ENCODE results near the gene DMKN.
"Not testable (repeated sequence)": the region's sequence is repeated elsewhere in the genome, so short reads cannot be mapped to it uniquely, and the experiment has no call there.

Gene DMKN

DNA sequence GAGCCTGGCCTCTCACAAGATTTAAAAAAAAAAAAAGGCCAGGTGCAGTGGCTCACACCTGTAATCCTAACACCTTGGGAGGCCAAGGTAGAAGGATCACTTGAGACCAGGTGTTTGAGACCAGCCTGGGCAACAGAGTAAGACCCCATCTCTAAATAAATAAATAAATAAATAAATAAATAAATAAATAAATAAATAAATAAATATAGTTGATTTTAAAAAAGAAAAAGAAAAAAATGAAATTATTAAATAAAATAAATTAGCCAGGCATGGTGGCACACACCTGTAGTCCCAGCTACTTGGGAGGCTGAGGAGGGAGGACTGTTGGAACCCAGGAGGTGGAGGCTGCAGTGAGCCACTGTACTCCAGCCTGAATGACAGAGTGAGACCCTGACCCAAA, 51.7 kb downstream of the DMKN start:
- H3K4ac ChIP-seq (ENCODE audit: low read depth, low read length); H3K27me3 ChIP-seq (ENCODE audit: insufficient read depth, low read length, poor library complexity); H3K56ac ChIP-seq (ENCODE audit: low read length); H4K5ac ChIP-seq (ENCODE audit: low read length); H3K4me3 ChIP-seq (ENCODE audit: low read length); H3K27ac ChIP-seq (ENCODE audit: low read depth, low read length); H3K9ac ChIP-seq (ENCODE audit: low read length); H2BK15ac ChIP-seq (replicated peaks; ENCODE audit: low read depth); H2BK5ac ChIP-seq (ENCODE audit: low read length); H3K79me2 ChIP-seq (ENCODE audit: control insufficient read depth, insufficient read depth, low read length); H2AK5ac ChIP-seq (ENCODE audit: low read length); H3K18ac ChIP-seq (ENCODE audit: low read length); H3K23ac ChIP-seq (ENCODE audit: low read length); H3K79me1 ChIP-seq (ENCODE audit: low read length); H4K8ac ChIP-seq (ENCODE audit: low read depth, low read length); H2BK120ac ChIP-seq (ENCODE audit: low read depth, low read length); H3K36me3 ChIP-seq (ENCODE audit: control insufficient read depth, insufficient read depth, low read length); H3K4me1 ChIP-seq (ENCODE audit: control insufficient read depth, low read depth, low read length); DNase-seq; H3K4me2 ChIP-seq (ENCODE audit: low read length): not testable (repeated sequence)

DNA sequence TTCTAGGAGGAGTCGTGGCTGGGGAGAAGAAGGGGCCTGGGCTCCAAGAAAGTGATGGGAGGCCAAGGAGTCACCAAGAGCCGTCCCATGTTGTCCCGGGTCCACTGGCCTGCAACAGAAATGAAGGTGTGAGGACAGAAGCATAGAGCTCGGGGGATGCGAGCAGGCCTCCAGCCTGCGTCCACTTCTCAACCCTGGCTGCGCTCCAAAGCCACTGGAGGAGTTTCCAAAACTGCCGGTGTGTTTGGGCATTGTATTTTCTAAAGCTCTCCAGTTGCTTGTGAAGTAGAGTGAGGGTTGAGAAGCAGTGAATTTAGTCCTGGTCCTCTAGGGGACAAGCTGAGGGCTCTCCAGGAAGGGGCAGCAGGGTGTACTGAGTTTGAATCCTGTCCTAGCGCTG, 52.4 kb downstream of the DMKN start:
- H4K5ac ChIP-seq (ENCODE audit: low read length): no peak overlapping the region
- DNase-seq: no peak
- no peak overlapping the region for H3K18ac ChIP-seq (ENCODE audit: low read length)
- no peak overlapping the region for H2BK120ac ChIP-seq (ENCODE audit: low read depth, low read length)
- H3K79me1 ChIP-seq (ENCODE audit: low read length): no peaks in the 10 kb centered on the region
- no peak overlapping the region for H3K4me3 ChIP-seq (ENCODE audit: low read length)
- no peak overlapping the region for H4K8ac ChIP-seq (ENCODE audit: low read depth, low read length)
- no peak overlapping the region for H2AK5ac ChIP-seq (ENCODE audit: low read length)
- H2BK15ac ChIP-seq (replicated peaks; ENCODE audit: low read depth): no peak overlapping the region
- no peaks in the 10 kb centered on the region for H3K27me3 ChIP-seq (ENCODE audit: insufficient read depth, low read length, poor library complexity)
- no peaks in the 10 kb centered on the region for H3K4me1 ChIP-seq (ENCODE audit: control insufficient read depth, low read depth, low read length)
- H2BK5ac ChIP-seq (ENCODE audit: low read length): no peak overlapping the region
- no peak overlapping the region for H3K4ac ChIP-seq (ENCODE audit: low read depth, low read length)
- no peaks in the 10 kb centered on the region for H3K79me2 ChIP-seq (ENCODE audit: control insufficient read depth, insufficient read depth, low read length)
- no peak overlapping the region for H3K56ac ChIP-seq (ENCODE audit: low read length)
- no CpG with 5 or more reads among the region's 9 CpGs for WGBS (ENCODE audit: extremely low coverage, insufficient coverage, low lambda C conversion rate)
- no peak overlapping the region for H3K4me2 ChIP-seq (ENCODE audit: low read length)
- no peak overlapping the region for H3K23ac ChIP-seq (ENCODE audit: low read length)
- H3K36me3 ChIP-seq (ENCODE audit: control insufficient read depth, insufficient read depth, low read length): no peaks in the 10 kb centered on the region
- no peak overlapping the region for H3K9ac ChIP-seq (ENCODE audit: low read length)
- no peak overlapping the region for H3K27ac ChIP-seq (ENCODE audit: low read depth, low read length)

DNA sequence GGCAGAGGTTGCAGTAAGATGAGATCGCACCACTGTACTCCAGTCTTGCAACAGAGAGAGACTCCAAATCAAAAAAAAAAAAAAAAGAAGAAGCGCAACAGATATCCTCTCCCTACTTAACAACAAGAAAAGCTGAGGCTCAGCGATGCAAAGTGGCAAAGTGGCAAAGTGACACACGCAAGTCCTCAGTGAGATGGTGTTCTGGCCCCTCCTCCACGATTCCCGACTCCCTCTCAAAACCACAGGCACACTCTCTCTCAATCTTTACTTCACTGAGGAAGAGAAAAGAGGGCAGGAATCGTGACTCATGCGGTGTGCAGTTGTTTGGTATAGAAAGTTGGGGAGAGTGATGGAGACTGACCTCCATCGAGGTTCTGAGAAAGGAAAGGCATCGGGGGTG, 52.8 kb downstream of the DMKN start:
- no peaks in the 10 kb centered on the region for H3K27me3 ChIP-seq (ENCODE audit: insufficient read depth, low read length, poor library complexity)
- H3K4me3 ChIP-seq (ENCODE audit: low read length): no peak overlapping the region
- H2BK15ac ChIP-seq (replicated peaks; ENCODE audit: low read depth): no peak overlapping the region
- H3K27ac ChIP-seq (ENCODE audit: low read depth, low read length): no peak overlapping the region
- H3K4me2 ChIP-seq (ENCODE audit: low read length): no peak overlapping the region
- H4K5ac ChIP-seq (ENCODE audit: low read length): no peak overlapping the region
- H3K79me2 ChIP-seq (ENCODE audit: control insufficient read depth, insufficient read depth, low read length): no peaks in the 10 kb centered on the region
- H2AK5ac ChIP-seq (ENCODE audit: low read length): no peak overlapping the region
- no peak for DNase-seq
- H2BK120ac ChIP-seq (ENCODE audit: low read depth, low read length): no peak overlapping the region
- H3K4me1 ChIP-seq (ENCODE audit: control insufficient read depth, low read depth, low read length): no peaks in the 10 kb centered on the region
- no peaks in the 10 kb centered on the region for H3K79me1 ChIP-seq (ENCODE audit: low read length)
- H2BK5ac ChIP-seq (ENCODE audit: low read length): no peak overlapping the region
- H4K8ac ChIP-seq (ENCODE audit: low read depth, low read length): no peak overlapping the region
- no peak overlapping the region for H3K56ac ChIP-seq (ENCODE audit: low read length)
- H3K23ac ChIP-seq (ENCODE audit: low read length): no peak overlapping the region
- H3K18ac ChIP-seq (ENCODE audit: low read length): no peak overlapping the region
- H3K4ac ChIP-seq (ENCODE audit: low read depth, low read length): no peak overlapping the region
- no peak overlapping the region for H3K9ac ChIP-seq (ENCODE audit: low read length)
- H3K36me3 ChIP-seq (ENCODE audit: control insufficient read depth, insufficient read depth, low read length): no peaks in the 10 kb centered on the region
- no CpG with 5 or more reads among the region's 10 CpGs for WGBS (ENCODE audit: extremely low coverage, insufficient coverage, low lambda C conversion rate)

DNA sequence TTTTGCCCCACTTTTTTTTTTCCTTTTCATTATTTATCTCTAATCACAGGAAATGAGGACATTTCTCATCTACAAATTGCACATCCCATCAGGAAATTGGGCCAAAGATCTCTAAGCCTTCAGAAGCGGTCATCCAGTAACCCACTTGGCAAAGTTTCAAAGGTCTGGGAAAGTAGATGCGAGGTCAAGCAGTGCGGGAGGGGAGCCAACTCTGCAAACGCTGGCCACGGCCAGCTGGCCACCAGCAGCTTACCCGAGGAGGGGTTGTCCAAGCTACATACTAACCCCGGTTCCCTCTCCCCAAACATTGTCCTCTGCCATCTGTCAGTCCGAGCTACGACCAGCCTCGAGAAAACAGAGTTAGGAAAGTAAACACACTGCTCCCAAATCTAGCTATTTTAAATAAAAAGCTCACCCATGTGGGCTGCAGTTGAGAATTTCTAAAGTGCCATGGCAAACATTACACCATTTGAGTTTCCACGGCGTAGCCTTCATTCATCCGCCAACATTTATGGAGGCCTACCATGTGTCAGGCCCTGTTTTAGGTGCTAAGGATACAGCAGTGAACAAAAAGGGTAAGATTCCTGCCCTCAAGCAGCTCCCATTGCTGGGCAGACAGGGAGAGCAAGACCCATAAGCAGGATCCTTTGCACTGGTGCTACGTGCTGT, 53.9 kb downstream of the DMKN start:
- Histone ChIP-seq H3K4me2 (ENCODE audit: low read length) (no peak overlapping the region), H3K79me2 (ENCODE audit: control insufficient read depth, insufficient read depth, low read length) (no peaks in the 10 kb centered on the region), H2AK5ac (ENCODE audit: low read length) (no peak overlapping the region), H3K4me1 (ENCODE audit: control insufficient read depth, low read depth, low read length) (no peaks in the 10 kb centered on the region), H3K27me3 (ENCODE audit: insufficient read depth, low read length, poor library complexity) (no peaks in the 10 kb centered on the region), H2BK15ac (replicated peaks; ENCODE audit: low read depth) (no peak overlapping the region), H4K5ac (ENCODE audit: low read length) (no peak overlapping the region), H3K56ac (ENCODE audit: low read length) (no peak overlapping the region), H4K8ac (ENCODE audit: low read depth, low read length) (no peak overlapping the region), H3K4me3 (ENCODE audit: low read length) (no peak overlapping the region), H3K36me3 (ENCODE audit: control insufficient read depth, insufficient read depth, low read length) (no peaks in the 10 kb centered on the region), H3K79me1 (ENCODE audit: low read length) (no peaks in the 10 kb centered on the region), H3K23ac (ENCODE audit: low read length) (no peak overlapping the region), H3K9ac (ENCODE audit: low read length) (no peak overlapping the region), H2BK5ac (ENCODE audit: low read length) (no peak overlapping the region), H3K27ac (ENCODE audit: low read depth, low read length) (no peak overlapping the region), H2BK120ac (ENCODE audit: low read depth, low read length) (no peak overlapping the region), H3K4ac (ENCODE audit: low read depth, low read length) (no peak overlapping the region), H3K18ac (ENCODE audit: low read length) (no peak overlapping the region)
- no CpG with 5 or more reads among the region's 14 CpGs for WGBS (ENCODE audit: extremely low coverage, insufficient coverage, low lambda C conversion rate)
- DNase-seq: no peak

DNA sequence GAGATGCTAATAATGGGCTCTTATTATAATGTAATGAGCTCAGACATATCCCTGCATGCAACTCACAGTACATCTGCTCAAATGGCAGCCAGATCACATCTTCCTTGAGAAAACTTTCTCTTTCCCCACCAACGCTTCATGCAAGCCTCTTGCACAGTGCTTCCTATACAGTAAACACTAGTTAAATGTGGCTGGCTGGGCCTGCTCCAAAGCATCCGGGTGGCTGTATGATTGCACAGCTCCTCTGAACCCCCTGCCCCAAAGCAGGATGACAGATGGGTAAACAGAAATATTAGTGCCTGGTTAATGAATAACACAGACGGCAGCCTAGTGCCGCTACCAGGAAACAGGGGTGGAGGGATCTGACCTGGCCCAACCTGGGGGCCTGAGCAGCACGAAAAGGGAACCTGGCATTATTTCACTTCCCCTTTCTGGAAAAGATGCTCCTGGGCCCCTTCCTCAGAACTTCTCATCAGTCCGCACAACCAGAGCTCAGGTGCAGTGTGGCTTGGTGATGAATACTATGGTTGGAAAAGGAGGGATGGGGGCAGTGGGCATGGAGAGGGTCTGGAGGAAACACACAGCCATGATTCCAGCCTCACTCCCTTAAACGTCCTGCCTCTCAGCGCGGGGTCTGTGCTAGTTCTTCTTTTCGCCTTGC, 54.6 kb downstream of the DMKN start:
- no peaks in the 10 kb centered on the region for H3K79me2 ChIP-seq (ENCODE audit: control insufficient read depth, insufficient read depth, low read length)
- H2AK5ac ChIP-seq (ENCODE audit: low read length): no peak overlapping the region
- H3K18ac ChIP-seq (ENCODE audit: low read length): no peak overlapping the region
- H3K56ac ChIP-seq (ENCODE audit: low read length): no peak overlapping the region
- H4K5ac ChIP-seq (ENCODE audit: low read length): no peak overlapping the region
- no peak overlapping the region for H4K8ac ChIP-seq (ENCODE audit: low read depth, low read length)
- no peaks in the 10 kb centered on the region for H3K4me1 ChIP-seq (ENCODE audit: control insufficient read depth, low read depth, low read length)
- WGBS (ENCODE audit: extremely low coverage, insufficient coverage, low lambda C conversion rate): no CpG with 5 or more reads among the region's 10 CpGs
- H3K4me3 ChIP-seq (ENCODE audit: low read length): no peak overlapping the region
- H3K4me2 ChIP-seq (ENCODE audit: low read length): no peak overlapping the region
- H2BK5ac ChIP-seq (ENCODE audit: low read length): no peak overlapping the region
- H3K23ac ChIP-seq (ENCODE audit: low read length): no peak overlapping the region
- no peak overlapping the region for H2BK15ac ChIP-seq (replicated peaks; ENCODE audit: low read depth)
- no peak overlapping the region for H3K9ac ChIP-seq (ENCODE audit: low read length)
- H3K36me3 ChIP-seq (ENCODE audit: control insufficient read depth, insufficient read depth, low read length): no peaks in the 10 kb centered on the region
- no peaks in the 10 kb centered on the region for H3K79me1 ChIP-seq (ENCODE audit: low read length)
- H3K27me3 ChIP-seq (ENCODE audit: insufficient read depth, low read length, poor library complexity): no peaks in the 10 kb centered on the region
- H3K27ac ChIP-seq (ENCODE audit: low read depth, low read length): no peak overlapping the region
- no peak overlapping the region for H2BK120ac ChIP-seq (ENCODE audit: low read depth, low read length)
- H3K4ac ChIP-seq (ENCODE audit: low read depth, low read length): no peak overlapping the region
- no peak for DNase-seq

DNA sequence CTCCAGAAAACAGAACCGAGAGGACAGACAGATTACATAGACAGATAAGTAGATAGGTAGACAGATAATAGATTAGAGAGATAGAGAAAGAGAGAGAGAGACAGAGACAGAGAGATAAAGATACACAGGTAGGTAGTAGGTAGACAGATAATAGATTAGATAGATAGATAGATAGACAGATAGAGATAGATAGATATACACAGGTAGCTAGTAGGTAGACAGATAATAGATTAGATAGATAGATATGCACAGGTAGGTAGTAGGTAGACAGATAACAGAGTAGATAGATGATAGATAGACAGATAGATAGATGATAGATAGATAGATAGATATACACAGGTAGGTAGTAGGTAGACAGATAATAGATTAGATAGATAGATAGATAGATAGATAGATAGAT, 55.3 kb downstream of the DMKN start:
- Histone ChIP-seq H2AK5ac (ENCODE audit: low read length) (no peak overlapping the region), H3K36me3 (ENCODE audit: control insufficient read depth, insufficient read depth, low read length) (no peaks in the 10 kb centered on the region), H3K79me2 (ENCODE audit: control insufficient read depth, insufficient read depth, low read length) (no peaks in the 10 kb centered on the region), H3K4me1 (ENCODE audit: control insufficient read depth, low read depth, low read length) (no peaks in the 10 kb centered on the region), H4K5ac (ENCODE audit: low read length) (no peak overlapping the region), H3K27me3 (ENCODE audit: insufficient read depth, low read length, poor library complexity) (no peaks in the 10 kb centered on the region), H3K27ac (ENCODE audit: low read depth, low read length) (no peak overlapping the region), H3K9ac (ENCODE audit: low read length) (no peak overlapping the region), H3K23ac (ENCODE audit: low read length) (no peak overlapping the region), H3K79me1 (ENCODE audit: low read length) (no peaks in the 10 kb centered on the region), H2BK5ac (ENCODE audit: low read length) (no peak overlapping the region), H3K18ac (ENCODE audit: low read length) (no peak overlapping the region), H3K56ac (ENCODE audit: low read length) (no peak overlapping the region), H3K4me2 (ENCODE audit: low read length) (no peak overlapping the region), H2BK120ac (ENCODE audit: low read depth, low read length) (no peak overlapping the region), H3K4me3 (ENCODE audit: low read length) (no peak overlapping the region), H2BK15ac (replicated peaks; ENCODE audit: low read depth) (no peak overlapping the region), H3K4ac (ENCODE audit: low read depth, low read length) (no peak overlapping the region), H4K8ac (ENCODE audit: low read depth, low read length) (no peak overlapping the region)
- no peak for DNase-seq
- no CpG with 5 or more reads among the region's 1 CpG for WGBS (ENCODE audit: extremely low coverage, insufficient coverage, low lambda C conversion rate)

All from mesendoderm (in vitro differentiated cells).